ENCODE results near the gene PLCB1. TPM values are rescaled to one million over a fixed set of nuclear protein-coding genes. Genes with fewer than 3 reads are reported as not detected.

The PLCB1 gene
- total RNA-seq, 2 donors from 2014 or later, result 3.2 to 3.4 TPM

- no peak for ATAC-seq (replicated peaks in 1 of 2)
- DNase-seq, result no peak
- peaks cover 5 to 8% of the 10 kb centered on the region in 2 donors for H3K9me3 Mint-ChIP-seq
- H3K27me3 Mint-ChIP-seq (ENCODE audit: low read depth), result no peaks in the 10 kb centered on the region
- H3K27ac Mint-ChIP-seq, result no peak overlapping the region
- H3K4me3 Mint-ChIP-seq, result no peak overlapping the region
- no peaks in the 10 kb centered on the region for H3K4me1 Mint-ChIP-seq (ENCODE audit: low read depth)
- no peaks in the 10 kb centered on the region for H3K36me3 Mint-ChIP-seq (ENCODE audit: insufficient read depth in 2 of 2)
These were observed 781.4 kb downstream of the PLCB1 start for GRCh38 chr20:8913456-8913855.

GRCh38 chr20:8914421-8914820, 782.4 kb downstream of the PLCB1 start:
- no peak overlapping the region for H3K4me3 Mint-ChIP-seq
- DNase-seq (no peak), ATAC-seq (replicated peaks in 1 of 2) (no peak)
- H3K4me1 Mint-ChIP-seq (ENCODE audit: low read depth), result no peaks in the 10 kb centered on the region
- H3K36me3 Mint-ChIP-seq (ENCODE audit: insufficient read depth in 2 of 2), result no peaks in the 10 kb centered on the region
- H3K27me3 Mint-ChIP-seq (ENCODE audit: low read depth), result no peaks in the 10 kb centered on the region
- no peak overlapping the region for H3K27ac Mint-ChIP-seq
- H3K9me3 Mint-ChIP-seq, result peaks cover 5 to 8% of the 10 kb centered on the region in 2 donors

GRCh38 chr20:8917084-8917483, 785.0 kb downstream of the PLCB1 start:
- Mint-ChIP-seq H3K4me1 (ENCODE audit: low read depth) (no peaks in the 10 kb centered on the region), H3K4me3 (no peak overlapping the region), H3K27me3 (ENCODE audit: low read depth) (no peaks in the 10 kb centered on the region), H3K9me3 (peaks cover 4 to 5% of the 10 kb centered on the region in 2 donors), H3K36me3 (ENCODE audit: insufficient read depth in 2 of 2) (no peaks in the 10 kb centered on the region), H3K27ac (no peak overlapping the region)
- DNase-seq, result no peak
- no peak for ATAC-seq (replicated peaks in 1 of 2)

GRCh38 chr20:8918145-8918544, 786.1 kb downstream of the PLCB1 start:
- Mint-ChIP-seq H3K27ac (no peak overlapping the region), H3K4me1 (ENCODE audit: low read depth) (no peaks in the 10 kb centered on the region), H3K27me3 (ENCODE audit: low read depth) (no peaks in the 10 kb centered on the region), H3K9me3 (peaks cover 4% of the 10 kb centered on the region in 2 donors), H3K4me3 (no peak overlapping the region), H3K36me3 (ENCODE audit: insufficient read depth in 2 of 2) (no peaks in the 10 kb centered on the region)
- ATAC-seq (replicated peaks in 1 of 2) (no peak), DNase-seq (no peak)

- no peak for ATAC-seq (replicated peaks in 1 of 2)
- no peak for DNase-seq
- no peaks in the 10 kb centered on the region for H3K36me3 Mint-ChIP-seq (ENCODE audit: insufficient read depth in 2 of 2)
- H3K27me3 Mint-ChIP-seq (ENCODE audit: low read depth), result no peaks in the 10 kb centered on the region
- H3K9me3 Mint-ChIP-seq, result peaks cover 0 to 2% of the 10 kb centered on the region in 2 donors
- no peaks in the 10 kb centered on the region for H3K4me1 Mint-ChIP-seq (ENCODE audit: low read depth)
- no peak overlapping the region for H3K27ac Mint-ChIP-seq
- no peak overlapping the region for H3K4me3 Mint-ChIP-seq
These were observed 792.5 kb downstream of the PLCB1 start for GRCh38 chr20:8924539-8924938.

- H3K4me1 Mint-ChIP-seq (ENCODE audit: low read depth), result no peaks in the 10 kb centered on the region
- H3K36me3 Mint-ChIP-seq (ENCODE audit: insufficient read depth in 2 of 2), result no peaks in the 10 kb centered on the region
- no peaks in the 10 kb centered on the region for H3K27me3 Mint-ChIP-seq (ENCODE audit: low read depth)
These were observed 798.7 kb downstream of the PLCB1 start for GRCh38 chr20:8930726-8931125.

GRCh38 chr20:8932192-8933165, 800.4 kb downstream of the PLCB1 start:
- H3K4me1 Mint-ChIP-seq (ENCODE audit: low read depth), result no peaks in the 10 kb centered on the region
- H3K36me3 Mint-ChIP-seq (ENCODE audit: insufficient read depth in 2 of 2), result no peaks in the 10 kb centered on the region
- no peaks in the 10 kb centered on the region for H3K27me3 Mint-ChIP-seq (ENCODE audit: low read depth)
- peak; percentile 36 to 40 for ATAC-seq (replicated peaks in 1 of 2)
- peaks cover 0 to 3% of the 10 kb centered on the region in 2 donors for H3K9me3 Mint-ChIP-seq
- no peak for DNase-seq
- H3K27ac Mint-ChIP-seq, result no peak overlapping the region
- no peak overlapping the region for H3K4me3 Mint-ChIP-seq

More at GRCh38 chr20:8930726-8931125, 798.7 kb downstream of the PLCB1 start:
- DNase-seq (no peak), ATAC-seq (replicated peaks in 1 of 2) (no peak)
- H3K9me3 Mint-ChIP-seq, result peaks cover 0 to 3% of the 10 kb centered on the region in 2 donors
- no peak overlapping the region for H3K4me3 Mint-ChIP-seq
- no peak overlapping the region for H3K27ac Mint-ChIP-seq

GRCh38 chr20:8933381-8933807, 801.3 kb downstream of the PLCB1 start:
- Mint-ChIP-seq H3K36me3 (ENCODE audit: insufficient read depth in 2 of 2) (no peaks in the 10 kb centered on the region), H3K4me1 (ENCODE audit: low read depth) (no peaks in the 10 kb centered on the region), H3K9me3 (peaks cover 2 to 3% of the 10 kb centered on the region in 2 donors), H3K4me3 (no peak overlapping the region), H3K27me3 (ENCODE audit: low read depth) (no peaks in the 10 kb centered on the region), H3K27ac (no peak overlapping the region)
- ATAC-seq (replicated peaks in 1 of 2) (no peak), DNase-seq (no peak)

GRCh38 chr20:8934362-8934761, 802.3 kb downstream of the PLCB1 start:
- no peaks in the 10 kb centered on the region for H3K4me1 Mint-ChIP-seq (ENCODE audit: low read depth)
- DNase-seq (no peak), ATAC-seq (replicated peaks in 1 of 2) (no peak)
- H3K4me3 Mint-ChIP-seq, result no peak overlapping the region
- H3K9me3 Mint-ChIP-seq, result peaks cover 1 to 2% of the 10 kb centered on the region in 2 donors
- no peak overlapping the region for H3K27ac Mint-ChIP-seq
- H3K27me3 Mint-ChIP-seq (ENCODE audit: low read depth), result no peaks in the 10 kb centered on the region
- H3K36me3 Mint-ChIP-seq (ENCODE audit: insufficient read depth in 2 of 2), result no peaks in the 10 kb centered on the region

Other genes starting within 250 kb of the PLCB1 start
- gene HAO1, start 191.8 kb upstream of the PLCB1 start, total RNA-seq, result not detected
- gene TMX4, start 112.5 kb upstream of the PLCB1 start, total RNA-seq, result 10 to 100 TPM; 36.9 to 42.5 TPM

All from activated T-cell treated with anti-CD3 and anti-CD28 coated beads, Interleukin-2, amount 50 U/mL, for 72 hours (primary cell).